ENCODE data around the gene RBSN.

- no peak for TF ChIP-seq EZH2 (IDR thresholded peaks at IDR 0.05; ENCODE audit: borderline replicate concordance)
- TF ChIP-seq CTCF (IDR thresholded peaks at IDR 0.05; ENCODE audit: poor library complexity): no peak
These were observed 22.0 kb upstream of the RBSN start for GRCh38 chr3:15120986-15121385.

All from hepatocyte (in vitro differentiated cells).